NAMALWA (cell line): Measurements from ENCODE around the gene FGF1.

Experiments
- DNase-seq: peaks from one replicate; pipeline ENCODE4 v3.0.0-alpha.2; 2015; ENCODE audit warnings: low spot score

FGF1 gene

DNA sequence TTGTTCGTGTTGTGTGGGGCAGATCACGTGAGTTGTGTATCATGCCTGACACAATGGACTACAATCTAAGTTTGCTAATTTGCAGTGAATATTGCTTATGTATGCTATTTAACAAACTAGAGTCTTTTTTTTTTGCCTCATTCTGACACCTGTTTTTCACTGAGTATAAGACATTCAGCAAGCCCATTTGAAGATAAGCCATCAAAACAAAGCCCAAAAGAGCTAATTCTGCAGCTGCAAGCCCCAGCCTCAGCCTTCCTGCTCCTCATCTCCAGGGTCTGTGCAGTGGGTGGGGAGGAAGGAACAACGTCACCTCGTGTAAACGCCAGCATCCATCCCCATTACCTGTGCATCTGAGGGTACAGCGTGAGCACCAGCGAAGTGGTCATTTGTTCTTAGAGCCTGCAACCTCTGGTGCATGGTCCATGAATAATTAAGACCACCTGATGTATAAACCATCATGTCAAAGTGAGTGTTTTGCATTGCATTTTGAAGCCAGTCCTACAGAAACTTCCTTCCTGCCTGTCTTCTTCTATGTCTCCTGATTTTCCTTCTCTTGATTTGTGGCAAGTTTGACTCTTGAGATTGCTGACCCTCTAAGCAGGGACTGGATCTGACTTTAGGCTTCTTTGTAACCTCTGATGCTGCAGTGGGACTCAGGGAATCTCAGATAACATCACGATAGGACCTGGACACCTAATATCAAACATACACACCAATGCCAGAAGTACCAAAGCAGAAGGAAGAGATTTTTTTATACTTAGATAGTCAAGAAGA, 73.2 kb downstream of the FGF1 start:
- no peak for DNase-seq

- DNase-seq, result peak; percentile 66
Observed at GRCh38 chr5:142611154-142611553, 74.7 kb downstream of the FGF1 start.

GRCh38 chr5:142610176-142611001, 75.5 kb downstream of the FGF1 start:
- DNase-seq, result no peak

GRCh38 chr5:142609142-142609541, 76.7 kb downstream of the FGF1 start:
- no peak for DNase-seq

DNA sequence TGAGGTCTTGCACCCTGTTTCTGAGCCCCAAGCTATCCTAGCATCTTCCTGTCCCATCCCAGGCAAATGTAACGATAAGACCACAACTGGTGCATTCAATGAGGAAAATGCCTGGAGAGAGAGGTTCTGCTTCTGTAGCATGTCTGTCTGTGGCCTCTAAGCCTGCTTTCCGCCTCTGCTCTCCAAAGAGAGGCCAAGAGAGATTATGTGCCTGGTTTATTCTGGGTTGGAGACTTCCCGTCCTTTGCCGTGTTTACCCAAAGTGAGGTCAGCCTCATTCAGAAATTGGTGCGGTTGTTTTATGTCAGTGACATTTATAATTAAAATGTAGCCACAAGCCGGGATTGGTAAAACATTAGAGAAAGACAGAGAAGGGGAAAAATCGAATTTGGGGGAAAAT, 77.8 kb downstream of the FGF1 start:
- DNase-seq, result no peak

- no peak for DNase-seq
Observed at GRCh38 chr5:142605611-142606010, 80.3 kb downstream of the FGF1 start.

GRCh38 chr5:142602720-142603245, 83.1 kb downstream of the FGF1 start:
- no peak for DNase-seq

DNA sequence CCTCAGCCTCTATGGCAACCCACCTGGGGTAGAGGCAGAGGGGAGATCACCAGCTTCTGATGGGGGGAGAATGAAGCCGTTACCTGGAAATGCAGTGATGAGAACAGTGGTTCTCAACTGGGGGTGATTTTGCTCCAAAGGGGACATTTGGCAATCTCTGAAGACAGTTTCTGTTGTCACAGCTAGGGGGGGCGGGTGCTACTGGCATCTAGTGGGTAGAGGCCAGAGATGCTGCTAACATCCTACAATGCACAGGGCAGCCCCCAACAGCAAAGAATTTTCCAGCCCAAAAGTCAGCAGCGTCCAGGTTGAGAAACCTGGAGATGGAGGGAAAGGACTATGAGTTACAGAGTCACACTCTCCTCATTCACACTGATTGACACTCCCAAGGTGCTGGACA, 84.5 kb downstream of the FGF1 start:
- peak; percentile 35 for DNase-seq

DNA sequence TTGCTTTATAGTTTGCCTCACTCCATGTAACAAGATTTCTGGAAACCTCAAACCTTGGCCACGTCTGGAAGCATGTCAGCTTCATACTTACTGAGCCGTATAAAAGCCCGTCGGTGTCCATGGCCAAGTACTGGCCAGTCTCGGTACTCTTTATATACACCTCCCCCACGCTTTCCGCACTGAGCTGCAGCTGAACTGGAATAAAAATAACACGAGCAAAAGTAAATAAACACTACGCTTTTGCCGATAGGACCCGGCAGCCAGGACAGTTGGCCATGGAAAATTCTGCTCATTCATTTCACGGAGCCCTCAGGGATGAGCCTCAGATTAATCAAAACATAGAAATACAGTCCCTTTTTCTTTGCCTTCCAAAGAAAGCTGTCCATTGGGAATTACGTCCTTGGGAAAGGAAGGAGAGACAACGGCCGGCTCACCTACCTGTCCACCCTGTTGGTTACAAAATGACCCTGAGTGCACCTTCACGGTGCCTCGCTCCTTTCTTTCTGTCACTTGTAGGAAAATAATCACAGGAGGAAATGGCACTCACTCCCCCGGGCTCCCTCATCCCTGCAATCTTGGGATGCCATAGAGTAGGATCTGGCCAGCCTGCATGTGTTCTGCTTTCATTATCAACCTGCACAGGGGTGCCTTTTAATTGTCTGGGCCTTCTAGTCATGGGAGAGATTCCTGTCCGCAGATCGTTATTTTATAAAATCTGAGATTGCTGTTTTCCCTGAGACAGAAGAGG, 85.1 kb downstream of the FGF1 start:
- no peak for DNase-seq

DNA sequence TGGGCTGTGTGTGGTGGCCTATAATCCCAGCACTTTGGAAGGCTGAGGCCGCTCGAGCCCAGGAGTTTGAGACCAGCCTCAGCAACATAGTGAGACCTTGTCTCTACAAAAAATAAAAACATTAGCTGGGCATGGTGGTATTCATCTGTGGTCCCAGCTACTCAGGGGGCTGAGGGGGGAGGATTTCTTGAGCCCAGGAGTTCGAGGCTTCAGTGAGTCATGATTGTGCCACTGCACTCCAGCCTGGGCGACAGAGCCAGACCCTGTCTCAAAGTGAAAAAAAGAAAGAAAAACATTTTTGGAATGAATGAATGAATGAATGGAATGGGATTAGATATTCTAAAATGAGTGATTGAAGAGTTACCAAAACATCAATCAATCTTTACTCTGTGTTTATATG, 85.8 kb downstream of the FGF1 start:
- DNase-seq, result no peak

DNA sequence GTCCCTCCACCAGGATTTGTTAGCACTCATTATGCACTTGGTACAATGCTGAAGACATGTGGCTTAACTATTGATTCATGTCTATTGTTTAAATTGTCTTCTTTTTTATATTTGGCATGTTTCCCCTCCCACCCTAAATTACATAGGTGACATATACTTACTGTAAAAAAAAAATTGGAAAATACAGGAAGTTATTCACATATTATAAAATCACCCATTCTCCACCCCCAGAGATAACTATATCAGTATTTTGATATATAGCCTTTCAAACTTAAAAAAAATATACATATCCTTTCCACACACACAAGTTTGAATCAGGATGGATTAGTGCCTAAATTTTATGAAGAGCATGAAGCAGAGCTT, 87.6 kb downstream of the FGF1 start:
- no peak for DNase-seq

DNA sequence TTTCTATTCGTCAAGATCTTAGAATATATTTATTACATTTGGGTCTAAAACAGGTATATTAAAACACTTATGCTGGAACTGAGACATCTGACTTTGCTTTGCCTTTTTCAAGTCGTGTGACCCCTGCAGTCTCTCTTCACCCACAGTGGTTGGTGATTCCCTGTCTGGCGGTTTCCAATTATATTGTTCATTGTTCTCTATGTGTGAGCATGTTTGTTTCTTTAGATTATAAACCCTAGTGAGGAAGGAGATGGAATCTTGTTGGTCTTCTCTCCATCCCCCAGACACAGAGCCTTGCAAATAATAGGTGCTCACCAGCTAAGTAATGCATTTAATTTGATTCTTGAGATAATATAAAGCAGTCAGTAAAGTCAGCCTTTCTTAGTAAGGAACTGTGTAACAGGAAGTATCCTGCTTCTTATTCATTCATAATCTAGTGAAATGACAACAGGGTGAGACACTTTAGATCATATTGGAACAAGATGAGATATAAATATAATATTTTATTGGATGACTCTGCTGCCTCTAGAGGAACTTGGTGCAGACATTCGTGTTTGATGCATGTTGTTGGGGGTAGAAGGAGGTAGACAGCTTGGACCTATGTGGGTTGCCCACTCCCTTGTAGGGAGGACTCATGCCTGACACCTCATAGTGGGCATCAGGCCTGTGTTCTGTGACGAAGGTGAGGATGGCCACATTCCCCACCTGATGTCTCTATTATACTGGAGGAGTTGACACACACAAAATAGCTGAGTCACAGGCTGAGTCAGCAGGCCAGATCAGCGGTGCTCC, 88.1 kb downstream of the FGF1 start:
- no peak for DNase-seq

- DNase-seq, result no peak
Observed at GRCh38 chr5:142597025-142597424, 88.9 kb downstream of the FGF1 start.

DNA sequence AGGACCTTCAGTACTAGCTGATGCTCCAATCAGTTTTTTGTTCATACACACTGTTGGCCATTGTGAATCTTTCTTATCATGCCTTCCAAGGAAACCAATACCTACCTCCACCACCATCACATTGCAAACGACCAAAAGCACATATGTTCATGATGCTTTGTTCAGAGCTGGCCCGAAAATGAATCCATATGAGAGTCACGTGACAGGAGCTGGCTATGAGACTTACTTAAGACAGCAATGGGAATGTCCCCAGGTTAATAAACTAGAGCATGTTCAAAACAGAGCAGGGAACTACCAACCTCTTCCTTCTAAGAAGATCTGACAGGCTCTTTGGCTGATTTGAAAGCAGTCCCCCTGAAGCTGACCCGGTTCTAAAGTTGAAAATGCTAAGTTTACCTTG, 93.5 kb downstream of the FGF1 start:
- DNase-seq, result no peak

- DNase-seq, result no peak
Observed at GRCh38 chr5:142590451-142591231, 95.2 kb downstream of the FGF1 start.

GRCh38 chr5:142589720-142590119, 96.2 kb downstream of the FGF1 start:
- DNase-seq, result no peak

GRCh38 chr5:142587354-142587965, 98.4 kb downstream of the FGF1 start:
- peak; percentile 64 for DNase-seq

GRCh38 chr5:142586552-142586951, 99.3 kb downstream of the FGF1 start:
- no peak for DNase-seq

- no peak for DNase-seq
Observed at GRCh38 chr5:142585451-142585850, 100.4 kb downstream of the FGF1 start.

DNA sequence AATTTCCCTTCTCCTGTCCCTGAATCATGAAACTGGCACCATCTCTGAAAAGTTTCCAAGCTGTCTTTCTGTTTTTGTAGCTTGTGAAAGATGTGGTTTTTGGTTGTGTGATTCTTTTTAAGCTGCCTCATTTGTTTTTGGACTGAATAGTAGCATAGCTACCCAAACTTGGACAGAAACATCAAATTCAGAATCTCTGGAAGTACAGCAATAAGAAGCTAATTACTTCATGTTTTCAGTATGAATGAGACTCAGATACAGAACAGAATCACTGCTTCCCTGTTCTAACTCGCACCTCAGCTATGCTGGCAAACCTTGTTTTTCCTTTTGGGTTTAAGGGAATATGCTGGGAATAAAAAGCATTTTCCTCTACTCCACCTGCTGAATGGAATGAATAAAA, 101.0 kb downstream of the FGF1 start:
- DNase-seq, result no peak
